HepG2 (cell line): ENCODE results near the gene DGKG. TPM values are rescaled to one million over a fixed set of nuclear protein-coding genes. Genes with fewer than 3 reads are reported as not detected.

Experiments
- DNMT1 ChIP-seq: sonication (generic); formaldehyde crosslinking; IDR thresholded peaks from 2 replicates; pipeline ENCODE4 v1.5.1; 2020; ENCODE audit warnings: mild to moderate bottlenecking, missing genetic modification reagents
- GATAD2A ChIP-seq: IDR thresholded peaks from 2 replicates; pipeline ENCODE4 v1.6.1; 2016
- HDAC2 ChIP-seq: sonication (generic); formaldehyde crosslinking; IDR thresholded peaks from 2 replicates; pipeline ENCODE4 v1.4.0; 2020; ENCODE audit warnings: missing genetic modification reagents
- ISL2 ChIP-seq: sonication (generic); formaldehyde crosslinking; IDR thresholded peaks from 2 replicates; pipeline ENCODE4 v1.5.0; 2020; ENCODE audit warnings: missing genetic modification reagents
- KLF11 ChIP-seq: IDR thresholded peaks from 2 replicates; pipeline ENCODE4 v1.6.1; 2016; ENCODE audit warnings: missing compliant biosample characterization
- POGZ ChIP-seq: sonication (generic); formaldehyde crosslinking; IDR thresholded peaks from 2 replicates; pipeline ENCODE4 v1.4.0; 2020; ENCODE audit warnings: mild to moderate bottlenecking, missing genetic modification reagents
- RELA ChIP-seq: sonication (generic); formaldehyde crosslinking; IDR thresholded peaks from 2 replicates; pipeline ENCODE4 v1.4.0; 2020; ENCODE audit warnings: missing genetic modification reagents
- RFX1 ChIP-seq: fragments of 450-650 bp; IDR thresholded peaks from 2 replicates; pipeline ENCODE4 v1.6.1; 2017
- RFX3 ChIP-seq: IDR thresholded peaks from 2 replicates; pipeline ENCODE4 v1.6.1; 2016; ENCODE audit warnings: missing biosample characterization, missing genetic modification reagents
- RFX5 ChIP-seq: IDR thresholded peaks from 2 replicates; pipeline ENCODE4 v1.6.1; 2011; ENCODE audit warnings: low read depth, low read length, improper control_type of control experiment
- SIX1 ChIP-seq: sonication (generic); formaldehyde crosslinking; IDR thresholded peaks from 2 replicates; pipeline ENCODE4 v1.4.0; 2020; ENCODE audit warnings: missing genetic modification reagents, borderline replicate concordance
- ZFAT ChIP-seq: sonication (generic); formaldehyde crosslinking; conservative IDR thresholded peaks from 2 replicates; pipeline ENCODE4 v1.8.1; 2023; ENCODE audit warnings: missing genetic modification reagents, inconsistent platforms
- ZNF136 ChIP-seq: sonication (generic); formaldehyde crosslinking; IDR thresholded peaks from 2 replicates; pipeline ENCODE4 v1.8.1; 2022; ENCODE audit warnings: low read depth, mild to moderate bottlenecking, moderate library complexity, missing genetic modification reagents
- ZNF451 ChIP-seq: sonication (generic); formaldehyde crosslinking; IDR thresholded peaks from 2 replicates; pipeline ENCODE4 v1.5.0; 2020; ENCODE audit warnings: mild to moderate bottlenecking, missing genetic modification reagents
- ZNF709 ChIP-seq: sonication (generic); formaldehyde crosslinking; IDR thresholded peaks from 2 replicates; pipeline ENCODE4 v1.5.0; 2020; ENCODE audit warnings: mild to moderate bottlenecking, missing genetic modification reagents
- polyA plus RNA-seq, 8 experiments: library from polyadenylated mRNA; depleted of rRNA in 3 of 8; stranded (reverse) in 7 of 8; unstranded in 1 of 8; fragments of >200 nt; fragmentation: Illumina TruSeq in 4 of 8; extraction: Trizol in 4 of 8; gene quantifications; 2 replicates each; pipeline versions ENCODE4 v1.2.1 to v1.2.3, GENCODE V29; 2011 to 2016; ENCODE audit warnings: low read depth in 4 of 8, missing spikeins in 1 of 8, mixed read lengths in 1 of 8; ENCODE audit not compliant: insufficient read depth in 1 of 8
- total RNA-seq, 5 experiments: library from RNA; depleted of rRNA; stranded (reverse); fragments of >200 nt; fragmentation: Illumina TruSeq; extraction: Trizol; gene quantifications; 2 replicates each; pipeline ENCODE4 v1.2.3, GENCODE V29; 2016; ENCODE audit warnings: low read depth in 1 of 5
- TF ChIP-seq, protein P1 (sequence below): sonication (generic); formaldehyde crosslinking; IDR thresholded peaks from 2 replicates; pipeline ENCODE4 v1.4.0; 2020; ENCODE audit warnings: missing genetic modification reagents
- TF ChIP-seq, protein P2 (sequence below): sonication (generic); formaldehyde crosslinking; IDR thresholded peaks from 2 replicates; pipeline ENCODE4 v1.8.1; 2023; ENCODE audit warnings: mild to moderate bottlenecking, inconsistent platforms, moderate library complexity, missing genetic modification reagents, borderline replicate concordance
- TF ChIP-seq, protein P3 (sequence below): sonication (generic); formaldehyde crosslinking; IDR thresholded peaks from 2 replicates; pipeline ENCODE4 v1.5.1; 2020; ENCODE audit warnings: mild to moderate bottlenecking, missing genetic modification reagents, borderline replicate concordance
- TF ChIP-seq, protein P4 (sequence below): IDR thresholded peaks from 2 replicates; pipeline ENCODE4 v1.6.1; 2012; ENCODE audit warnings: inconsistent platforms

DGKG gene
- total and polyA plus RNA-seq, 2 of the 13 experiments (the other 11 are each of a cell fraction or from before 2014, with no cell fraction given): 3.8 to 6.2 TPM

DNA sequence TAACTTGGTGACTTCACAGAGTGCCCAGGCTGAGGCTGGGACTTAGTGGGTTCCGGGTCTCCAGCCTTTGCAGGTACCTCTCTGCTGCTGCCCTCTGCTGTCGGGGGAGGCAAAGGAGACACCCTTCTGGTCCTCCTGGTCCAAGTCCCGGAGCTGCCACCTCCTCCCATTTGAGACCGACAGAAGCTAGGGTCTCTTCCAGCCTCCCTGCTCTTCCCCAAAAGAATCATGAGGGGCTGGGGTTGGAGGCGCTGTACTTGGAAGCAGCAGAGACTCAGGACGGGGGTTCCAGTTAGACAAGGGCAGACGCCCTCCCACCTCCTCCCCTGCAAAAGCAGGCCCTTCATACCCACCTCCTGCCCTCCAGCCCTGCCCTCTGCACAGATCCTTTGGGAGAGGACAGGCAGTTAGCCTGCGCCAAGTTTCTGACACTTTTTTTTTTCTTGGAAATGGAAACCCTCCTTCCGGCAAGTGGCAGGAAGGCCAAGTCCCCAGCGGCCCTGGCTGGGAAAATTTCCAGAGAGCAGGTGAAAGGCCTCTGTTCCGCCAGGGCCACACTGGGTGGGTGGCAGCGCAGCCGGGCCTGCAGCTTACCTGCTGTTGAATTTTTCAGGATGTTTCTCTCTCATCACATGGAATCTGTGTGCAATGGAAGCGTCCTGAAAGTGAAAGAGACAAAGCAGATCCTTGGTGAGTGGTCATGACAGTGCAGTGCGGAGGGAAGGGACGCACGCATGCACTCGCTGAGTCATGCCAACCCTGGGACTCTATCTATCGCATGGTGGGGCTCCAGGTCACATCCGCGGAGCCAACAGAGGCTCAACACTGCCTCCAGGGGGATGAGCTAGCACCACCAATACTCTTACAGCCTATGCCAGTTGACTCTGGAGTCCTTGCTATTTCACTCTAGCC is 119.9 kb downstream of the DGKG start (continued):
- TF ChIP-seq, protein P1, sequence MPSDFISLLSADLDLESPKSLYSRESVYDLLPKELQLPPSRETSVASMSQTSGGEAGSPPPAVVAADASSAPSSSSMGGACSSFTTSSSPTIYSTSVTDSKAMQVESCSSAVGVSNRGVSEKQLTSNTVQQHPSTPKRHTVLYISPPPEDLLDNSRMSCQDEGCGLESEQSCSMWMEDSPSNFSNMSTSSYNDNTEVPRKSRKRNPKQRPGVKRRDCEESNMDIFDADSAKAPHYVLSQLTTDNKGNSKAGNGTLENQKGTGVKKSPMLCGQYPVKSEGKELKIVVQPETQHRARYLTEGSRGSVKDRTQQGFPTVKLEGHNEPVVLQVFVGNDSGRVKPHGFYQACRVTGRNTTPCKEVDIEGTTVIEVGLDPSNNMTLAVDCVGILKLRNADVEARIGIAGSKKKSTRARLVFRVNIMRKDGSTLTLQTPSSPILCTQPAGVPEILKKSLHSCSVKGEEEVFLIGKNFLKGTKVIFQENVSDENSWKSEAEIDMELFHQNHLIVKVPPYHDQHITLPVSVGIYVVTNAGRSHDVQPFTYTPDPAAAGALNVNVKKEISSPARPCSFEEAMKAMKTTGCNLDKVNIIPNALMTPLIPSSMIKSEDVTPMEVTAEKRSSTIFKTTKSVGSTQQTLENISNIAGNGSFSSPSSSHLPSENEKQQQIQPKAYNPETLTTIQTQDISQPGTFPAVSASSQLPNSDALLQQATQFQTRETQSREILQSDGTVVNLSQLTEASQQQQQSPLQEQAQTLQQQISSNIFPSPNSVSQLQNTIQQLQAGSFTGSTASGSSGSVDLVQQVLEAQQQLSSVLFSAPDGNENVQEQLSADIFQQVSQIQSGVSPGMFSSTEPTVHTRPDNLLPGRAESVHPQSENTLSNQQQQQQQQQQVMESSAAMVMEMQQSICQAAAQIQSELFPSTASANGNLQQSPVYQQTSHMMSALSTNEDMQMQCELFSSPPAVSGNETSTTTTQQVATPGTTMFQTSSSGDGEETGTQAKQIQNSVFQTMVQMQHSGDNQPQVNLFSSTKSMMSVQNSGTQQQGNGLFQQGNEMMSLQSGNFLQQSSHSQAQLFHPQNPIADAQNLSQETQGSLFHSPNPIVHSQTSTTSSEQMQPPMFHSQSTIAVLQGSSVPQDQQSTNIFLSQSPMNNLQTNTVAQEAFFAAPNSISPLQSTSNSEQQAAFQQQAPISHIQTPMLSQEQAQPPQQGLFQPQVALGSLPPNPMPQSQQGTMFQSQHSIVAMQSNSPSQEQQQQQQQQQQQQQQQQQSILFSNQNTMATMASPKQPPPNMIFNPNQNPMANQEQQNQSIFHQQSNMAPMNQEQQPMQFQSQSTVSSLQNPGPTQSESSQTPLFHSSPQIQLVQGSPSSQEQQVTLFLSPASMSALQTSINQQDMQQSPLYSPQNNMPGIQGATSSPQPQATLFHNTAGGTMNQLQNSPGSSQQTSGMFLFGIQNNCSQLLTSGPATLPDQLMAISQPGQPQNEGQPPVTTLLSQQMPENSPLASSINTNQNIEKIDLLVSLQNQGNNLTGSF (CRISPR knock-in tag): no peak
- TF ChIP-seq, protein P2, sequence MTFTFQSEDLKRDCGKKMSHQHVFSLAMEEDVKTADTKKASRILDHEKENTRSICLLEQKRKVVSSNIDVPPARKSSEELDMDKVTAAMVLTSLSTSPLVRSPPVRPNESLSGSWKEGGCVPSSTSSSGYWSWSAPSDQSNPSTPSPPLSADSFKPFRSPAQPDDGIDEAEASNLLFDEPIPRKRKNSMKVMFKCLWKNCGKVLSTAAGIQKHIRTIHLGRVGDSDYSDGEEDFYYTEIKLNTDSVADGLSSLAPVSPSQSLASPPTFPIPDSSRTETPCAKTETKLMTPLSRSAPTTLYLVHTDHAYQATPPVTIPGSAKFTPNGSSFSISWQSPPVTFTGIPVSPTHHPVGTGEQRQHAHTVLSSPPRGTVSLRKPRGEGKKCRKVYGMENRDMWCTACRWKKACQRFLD (CRISPR knock-in tag): no peak
- TF ChIP-seq POGZ: no peak
- no peak; the same call in 1 of the 2 replicates for TF ChIP-seq RFX5
- no peak for TF ChIP-seq KLF11 (CRISPR knock-in tag)
- peak; percentile 50; the same call in 1 of the 2 replicates for TF ChIP-seq ZNF709 (CRISPR knock-in tag)
- TF ChIP-seq SIX1 (CRISPR knock-in tag): no peak
- TF ChIP-seq DNMT1 (CRISPR knock-in tag): no peak
- peak; percentile 85 for TF ChIP-seq HDAC2 (CRISPR knock-in tag)
- TF ChIP-seq, protein P3, sequence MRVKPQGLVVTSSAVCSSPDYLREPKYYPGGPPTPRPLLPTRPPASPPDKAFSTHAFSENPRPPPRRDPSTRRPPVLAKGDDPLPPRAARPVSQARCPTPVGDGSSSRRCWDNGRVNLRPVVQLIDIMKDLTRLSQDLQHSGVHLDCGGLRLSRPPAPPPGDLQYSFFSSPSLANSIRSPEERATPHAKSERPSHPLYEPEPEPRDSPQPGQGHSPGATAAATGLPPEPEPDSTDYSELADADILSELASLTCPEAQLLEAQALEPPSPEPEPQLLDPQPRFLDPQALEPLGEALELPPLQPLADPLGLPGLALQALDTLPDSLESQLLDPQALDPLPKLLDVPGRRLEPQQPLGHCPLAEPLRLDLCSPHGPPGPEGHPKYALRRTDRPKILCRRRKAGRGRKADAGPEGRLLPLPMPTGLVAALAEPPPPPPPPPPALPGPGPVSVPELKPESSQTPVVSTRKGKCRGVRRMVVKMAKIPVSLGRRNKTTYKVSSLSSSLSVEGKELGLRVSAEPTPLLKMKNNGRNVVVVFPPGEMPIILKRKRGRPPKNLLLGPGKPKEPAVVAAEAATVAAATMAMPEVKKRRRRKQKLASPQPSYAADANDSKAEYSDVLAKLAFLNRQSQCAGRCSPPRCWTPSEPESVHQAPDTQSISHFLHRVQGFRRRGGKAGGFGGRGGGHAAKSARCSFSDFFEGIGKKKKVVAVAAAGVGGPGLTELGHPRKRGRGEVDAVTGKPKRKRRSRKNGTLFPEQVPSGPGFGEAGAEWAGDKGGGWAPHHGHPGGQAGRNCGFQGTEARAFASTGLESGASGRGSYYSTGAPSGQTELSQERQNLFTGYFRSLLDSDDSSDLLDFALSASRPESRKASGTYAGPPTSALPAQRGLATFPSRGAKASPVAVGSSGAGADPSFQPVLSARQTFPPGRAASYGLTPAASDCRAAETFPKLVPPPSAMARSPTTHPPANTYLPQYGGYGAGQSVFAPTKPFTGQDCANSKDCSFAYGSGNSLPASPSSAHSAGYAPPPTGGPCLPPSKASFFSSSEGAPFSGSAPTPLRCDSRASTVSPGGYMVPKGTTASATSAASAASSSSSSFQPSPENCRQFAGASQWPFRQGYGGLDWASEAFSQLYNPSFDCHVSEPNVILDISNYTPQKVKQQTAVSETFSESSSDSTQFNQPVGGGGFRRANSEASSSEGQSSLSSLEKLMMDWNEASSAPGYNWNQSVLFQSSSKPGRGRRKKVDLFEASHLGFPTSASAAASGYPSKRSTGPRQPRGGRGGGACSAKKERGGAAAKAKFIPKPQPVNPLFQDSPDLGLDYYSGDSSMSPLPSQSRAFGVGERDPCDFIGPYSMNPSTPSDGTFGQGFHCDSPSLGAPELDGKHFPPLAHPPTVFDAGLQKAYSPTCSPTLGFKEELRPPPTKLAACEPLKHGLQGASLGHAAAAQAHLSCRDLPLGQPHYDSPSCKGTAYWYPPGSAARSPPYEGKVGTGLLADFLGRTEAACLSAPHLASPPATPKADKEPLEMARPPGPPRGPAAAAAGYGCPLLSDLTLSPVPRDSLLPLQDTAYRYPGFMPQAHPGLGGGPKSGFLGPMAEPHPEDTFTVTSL (CRISPR knock-in tag): no peak
- TF ChIP-seq RFX1: no peak
- no peak for TF ChIP-seq RFX3 (CRISPR knock-in tag)
- TF ChIP-seq RELA (CRISPR knock-in tag): no peak
- no peak for TF ChIP-seq ZNF451 (CRISPR knock-in tag)
- peak; percentile 80 for TF ChIP-seq GATAD2A (CRISPR knock-in tag)
- no peak for TF ChIP-seq ZFAT (CRISPR knock-in tag)
- TF ChIP-seq, protein P4, sequence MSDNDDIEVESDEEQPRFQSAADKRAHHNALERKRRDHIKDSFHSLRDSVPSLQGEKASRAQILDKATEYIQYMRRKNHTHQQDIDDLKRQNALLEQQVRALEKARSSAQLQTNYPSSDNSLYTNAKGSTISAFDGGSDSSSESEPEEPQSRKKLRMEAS: peak; percentile 89
- TF ChIP-seq ISL2: no peak
- TF ChIP-seq ZNF136 (CRISPR knock-in tag): no peak
